Fibroblast of the conjunctiva (primary cell): Measurements from ENCODE around the gene ZC3H12C.

Experiments used
- DNase-seq: peaks from one replicate; pipeline ENCODE4 v3.0.0-alpha.2; 2010; ENCODE audit warnings: low read depth

The ZC3H12C gene

DNA sequence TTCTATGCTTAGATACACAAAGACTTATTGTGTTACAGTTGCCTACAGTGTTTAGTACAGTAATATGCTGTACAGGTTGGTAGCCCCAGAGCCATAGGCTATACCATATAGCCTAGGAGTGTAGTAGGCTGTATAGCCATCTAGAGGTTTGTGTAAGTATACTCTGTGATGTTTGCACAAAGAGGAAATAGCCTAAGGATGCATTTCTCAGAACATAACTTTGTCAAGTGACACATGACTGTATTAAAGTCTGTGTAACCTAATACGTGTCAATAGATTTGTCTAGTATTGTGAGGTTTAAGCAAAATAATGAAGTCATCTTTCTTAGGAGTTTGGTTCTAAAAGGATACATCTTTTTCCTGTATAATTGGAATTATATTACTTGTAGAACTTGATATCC, 5.5 kb downstream of the ZC3H12C start:
- DNase-seq: no peak

DNA sequence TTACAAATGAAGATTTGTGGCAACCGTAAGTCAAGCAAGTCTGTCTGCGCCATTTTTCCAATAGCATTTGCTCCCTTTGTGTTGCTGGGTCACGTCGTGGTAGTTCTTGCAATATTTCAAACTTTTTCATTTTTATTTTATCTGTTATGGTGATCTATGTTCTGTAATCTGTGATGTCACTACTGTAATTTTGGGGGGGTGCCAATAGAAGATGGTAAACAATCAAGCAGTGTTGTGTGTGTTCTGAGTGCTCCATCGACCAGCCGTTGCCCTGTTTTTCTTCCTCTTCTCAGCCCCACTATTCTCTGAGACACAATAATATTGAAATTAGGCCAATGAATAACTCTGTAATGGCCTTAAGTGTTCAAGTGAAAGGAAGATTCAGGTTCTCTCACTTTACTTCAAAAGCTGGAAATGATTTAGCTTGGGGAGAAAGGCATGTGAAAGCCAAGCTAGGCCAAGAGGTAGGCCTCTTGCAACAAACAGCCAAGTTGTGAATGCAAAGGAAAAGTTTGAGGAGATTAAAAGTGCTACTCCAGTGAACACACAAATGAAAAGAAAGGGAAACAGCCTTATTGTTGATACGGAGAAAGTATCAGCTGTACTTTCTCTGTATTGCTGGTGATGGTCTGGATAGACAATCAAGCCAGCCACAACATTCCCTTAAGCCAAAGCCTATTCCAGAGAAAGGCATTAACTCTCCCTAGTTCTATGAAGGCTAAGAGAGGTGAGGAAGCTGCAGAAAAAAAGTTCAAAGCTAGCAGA, 7.5 kb downstream of the ZC3H12C start:
- no peak for DNase-seq

DNA sequence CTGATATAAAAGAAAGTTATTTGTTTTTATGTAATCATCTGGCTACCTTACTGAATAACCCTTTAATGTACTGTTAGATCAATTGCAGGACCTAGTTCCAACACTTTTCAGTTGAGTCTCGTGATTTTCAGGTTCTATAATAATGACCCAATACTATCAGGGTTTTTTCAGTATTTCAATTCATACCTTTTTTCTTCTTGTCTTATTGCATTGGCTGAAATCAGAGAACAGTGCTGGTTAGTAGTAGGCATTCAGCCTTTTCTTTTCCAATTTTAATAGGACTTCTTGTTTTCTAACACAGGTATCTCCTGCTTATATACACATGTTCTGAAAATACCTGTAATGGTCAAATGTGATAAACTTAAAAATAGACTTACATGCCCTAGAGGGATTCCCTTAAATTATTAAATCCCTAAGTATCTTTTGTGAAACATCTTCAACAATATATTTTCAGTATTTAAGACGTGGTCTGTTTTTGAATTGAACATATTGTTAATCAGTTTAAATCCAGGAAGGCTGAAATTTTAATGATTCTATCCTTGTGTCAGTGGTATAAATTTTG, 13.6 kb downstream of the ZC3H12C start:
- no peak for DNase-seq

DNA sequence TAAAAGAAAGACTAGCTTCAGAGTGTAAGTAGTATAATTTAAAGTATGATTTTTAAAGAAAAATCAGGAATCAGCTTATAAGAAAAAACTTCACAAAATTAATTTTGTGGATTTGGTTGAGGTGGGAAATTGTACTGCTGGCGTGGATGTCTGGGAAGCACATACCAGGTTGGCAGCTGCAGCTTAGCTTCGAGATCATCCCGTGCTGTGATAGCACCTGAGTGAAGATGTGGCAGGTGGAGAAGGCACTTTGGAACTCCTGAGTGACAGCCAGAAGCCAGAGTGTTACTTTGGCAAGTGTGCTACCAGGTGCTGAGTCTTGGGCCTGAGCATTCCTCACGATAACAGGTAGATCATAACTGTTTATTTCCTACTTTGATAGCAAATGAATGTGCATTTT, 17.7 kb downstream of the ZC3H12C start:
- DNase-seq: no peak

DNA sequence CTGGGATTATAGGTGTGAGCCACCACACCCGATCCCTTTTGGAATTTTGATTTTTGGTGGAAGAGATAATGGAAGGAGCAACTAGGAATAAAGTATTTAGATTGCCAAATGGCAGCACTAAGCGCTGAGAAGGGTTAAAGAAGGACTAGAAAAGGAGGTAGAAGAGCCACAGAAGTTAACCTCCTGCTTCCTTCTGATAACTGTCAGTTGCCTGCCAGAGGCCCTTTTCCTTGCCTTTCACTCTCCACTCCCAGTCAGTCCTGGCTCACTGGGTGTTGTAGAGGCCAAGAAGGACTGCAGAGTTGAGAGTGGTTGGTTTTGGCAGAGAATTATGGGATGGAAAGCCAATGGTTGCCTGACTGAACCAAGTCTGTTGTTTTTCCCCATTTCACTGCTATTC, 19.3 kb downstream of the ZC3H12C start:
- DNase-seq: no peak

DNA sequence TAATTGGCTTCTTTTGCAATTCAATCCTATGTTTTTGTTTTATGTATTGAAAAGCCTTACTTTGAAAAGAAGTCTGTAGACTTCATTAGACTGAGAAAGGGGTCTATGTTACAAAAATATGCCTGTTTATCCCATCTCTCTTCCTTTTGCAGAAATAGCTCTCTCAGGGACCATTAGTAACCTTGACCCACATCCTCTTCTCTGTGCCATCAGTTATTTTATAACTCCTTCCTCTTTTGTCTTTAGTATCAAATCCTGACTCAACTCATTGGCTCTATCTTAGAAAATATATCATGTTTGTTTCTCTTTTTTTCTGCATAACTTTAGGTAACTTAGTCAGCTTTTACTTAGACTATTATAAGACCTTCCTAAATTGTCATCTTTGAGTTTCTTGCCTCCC, 20.3 kb downstream of the ZC3H12C start:
- DNase-seq: no peak

DNA sequence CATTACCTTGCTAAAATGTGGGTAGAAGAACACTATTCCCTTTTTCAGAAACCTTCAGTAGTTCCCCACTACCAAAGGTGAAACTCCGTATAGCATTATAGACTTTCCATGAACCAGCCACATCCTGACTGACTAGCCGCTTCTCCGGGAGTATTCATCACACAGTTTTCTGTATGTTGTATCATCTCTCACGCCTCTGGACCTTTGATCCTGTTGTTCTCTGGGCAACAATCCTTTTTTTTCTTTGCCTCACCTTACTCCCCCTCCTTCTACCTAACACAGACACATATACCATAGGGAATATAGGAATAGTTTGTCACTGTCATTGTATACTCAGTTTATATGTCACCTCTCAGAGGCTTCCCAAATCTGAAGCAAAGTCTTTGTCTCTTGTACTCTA, 20.8 kb downstream of the ZC3H12C start:
- DNase-seq: no peak

DNA sequence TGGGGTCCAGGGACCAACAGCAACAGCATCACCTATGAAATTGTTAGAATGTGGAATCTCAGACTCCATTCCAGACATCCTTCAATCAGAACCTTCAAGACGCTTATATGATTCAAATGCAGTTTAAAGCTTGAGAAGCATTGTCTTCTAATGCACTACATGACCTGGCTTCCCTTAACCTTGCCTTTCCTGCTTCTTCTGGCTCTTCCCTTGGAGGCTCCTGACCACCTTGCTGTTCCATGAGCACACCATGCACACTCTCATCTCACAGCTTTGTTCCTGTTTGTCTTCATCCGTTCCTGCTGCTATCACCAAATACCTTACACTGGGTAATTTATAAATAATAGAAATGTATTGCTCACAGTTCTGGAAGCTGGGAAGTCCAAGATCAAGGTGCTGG, 26.1 kb downstream of the ZC3H12C start:
- DNase-seq: no peak

DNA sequence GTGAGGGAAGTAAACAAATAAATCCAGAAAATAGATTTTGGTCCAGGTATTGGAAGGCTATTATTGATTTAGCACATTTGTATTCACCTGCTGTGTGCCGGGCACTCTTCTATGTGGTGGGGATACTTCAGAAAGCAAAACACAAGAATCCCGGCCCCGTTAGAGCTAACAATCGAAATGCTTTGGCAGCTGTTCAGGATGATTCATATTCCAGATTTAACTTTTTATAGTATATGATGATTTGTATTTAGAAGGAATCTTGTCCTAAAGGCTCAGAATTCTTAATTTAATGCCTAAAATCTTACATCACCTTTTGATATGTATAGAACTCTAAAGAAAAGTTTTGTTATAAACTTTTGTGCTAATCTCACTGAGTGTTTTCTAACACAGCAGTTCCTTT, 28.0 kb downstream of the ZC3H12C start:
- DNase-seq: peak; percentile 29

DNA sequence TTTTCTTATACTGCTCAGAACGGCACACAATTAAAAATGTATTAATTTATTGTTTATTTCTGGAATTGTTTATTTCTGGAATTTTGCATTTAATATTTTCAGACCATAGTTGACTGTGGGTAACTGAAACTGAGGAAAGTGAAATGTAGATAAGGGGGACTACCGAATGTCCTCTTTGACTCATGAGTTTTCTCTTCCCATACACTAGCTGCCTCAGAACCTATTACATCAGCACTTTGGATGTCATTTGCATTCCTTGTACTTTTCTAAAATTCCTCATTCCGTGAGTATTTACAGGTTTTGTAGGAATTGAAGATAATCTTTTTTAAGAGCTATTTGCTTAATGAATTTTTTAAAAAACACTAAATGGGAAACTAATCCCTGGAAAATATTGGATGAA, 29.8 kb downstream of the ZC3H12C start:
- no peak for DNase-seq

DNA sequence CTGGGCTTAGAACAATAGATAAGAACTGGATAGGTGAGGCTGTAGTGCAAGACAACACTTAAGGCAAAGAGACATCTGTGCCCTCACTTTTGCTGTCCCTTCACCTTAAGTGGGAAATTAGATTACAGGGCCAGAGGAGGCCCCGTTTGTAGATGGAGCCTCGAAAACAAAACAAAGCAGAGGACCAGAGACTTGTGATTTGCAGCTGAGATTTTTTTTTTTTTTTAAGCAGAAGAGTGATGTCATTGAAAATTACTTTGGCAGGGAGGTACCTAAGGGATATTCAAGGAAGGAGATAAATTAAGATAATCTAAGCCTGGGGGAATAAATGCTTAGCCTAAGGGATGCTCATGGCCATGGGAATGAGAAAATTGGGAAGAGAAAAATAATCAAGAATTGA, 31.4 kb downstream of the ZC3H12C start:
- DNase-seq: no peak

DNA sequence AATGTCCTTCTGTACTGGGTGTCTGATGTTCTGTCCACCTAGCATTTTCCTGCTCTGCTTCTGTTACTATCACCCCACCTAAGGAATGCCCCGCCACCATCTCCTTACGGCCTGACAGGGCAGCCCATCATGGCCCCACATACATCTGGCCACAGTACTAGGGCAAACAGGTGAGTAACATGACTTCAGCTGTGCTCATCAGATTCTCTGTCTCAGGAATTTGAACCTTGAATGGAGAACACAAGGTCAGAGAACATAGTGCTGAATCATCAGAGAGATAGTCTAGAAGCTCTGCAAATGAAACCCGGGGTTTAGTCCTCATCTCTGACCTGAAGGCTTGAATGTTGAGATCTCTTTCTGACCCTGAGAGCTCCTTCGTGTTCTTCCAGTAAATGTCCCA, 32.4 kb downstream of the ZC3H12C start:
- peak; percentile 59 for DNase-seq

DNA sequence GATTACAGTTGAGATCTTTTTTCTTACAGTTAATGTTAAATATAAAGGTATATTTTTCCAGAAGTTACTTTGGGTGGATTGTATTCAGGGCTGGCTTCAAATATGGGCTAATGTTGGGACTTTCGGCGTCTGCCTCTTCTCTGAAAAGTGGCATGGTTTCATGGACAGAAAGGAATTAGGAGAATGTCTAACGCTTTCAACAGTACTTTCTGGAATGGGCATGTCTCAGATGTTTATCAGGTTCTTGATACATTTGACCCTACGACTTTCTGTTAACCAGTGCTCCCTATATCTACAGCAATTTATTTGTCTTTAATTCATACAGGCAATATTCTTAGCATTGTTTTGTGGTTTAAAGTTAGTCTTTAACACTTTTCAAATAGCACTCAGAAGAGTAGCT, 33.7 kb downstream of the ZC3H12C start:
- DNase-seq: no peak

DNA sequence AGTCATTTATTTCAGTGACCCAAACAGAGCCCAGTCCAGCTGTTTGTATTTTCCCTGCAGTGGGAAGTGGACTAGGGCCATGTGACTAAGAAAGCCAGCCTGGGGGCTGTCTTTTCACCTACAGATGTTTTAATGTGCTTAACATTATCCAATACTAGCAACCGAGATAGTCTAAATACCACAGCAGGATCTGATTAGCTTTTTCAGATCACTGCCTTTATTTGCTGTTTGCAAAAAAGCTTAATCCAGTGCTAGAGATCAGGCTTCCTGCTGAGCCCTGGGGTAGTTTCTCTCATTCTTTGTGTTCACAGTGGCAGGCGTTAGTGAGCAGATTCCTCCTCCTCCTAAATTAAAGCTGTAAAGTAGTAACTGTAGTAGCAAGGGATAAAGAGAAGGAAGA, 35.0 kb downstream of the ZC3H12C start:
- peak; percentile 61 for DNase-seq

DNA sequence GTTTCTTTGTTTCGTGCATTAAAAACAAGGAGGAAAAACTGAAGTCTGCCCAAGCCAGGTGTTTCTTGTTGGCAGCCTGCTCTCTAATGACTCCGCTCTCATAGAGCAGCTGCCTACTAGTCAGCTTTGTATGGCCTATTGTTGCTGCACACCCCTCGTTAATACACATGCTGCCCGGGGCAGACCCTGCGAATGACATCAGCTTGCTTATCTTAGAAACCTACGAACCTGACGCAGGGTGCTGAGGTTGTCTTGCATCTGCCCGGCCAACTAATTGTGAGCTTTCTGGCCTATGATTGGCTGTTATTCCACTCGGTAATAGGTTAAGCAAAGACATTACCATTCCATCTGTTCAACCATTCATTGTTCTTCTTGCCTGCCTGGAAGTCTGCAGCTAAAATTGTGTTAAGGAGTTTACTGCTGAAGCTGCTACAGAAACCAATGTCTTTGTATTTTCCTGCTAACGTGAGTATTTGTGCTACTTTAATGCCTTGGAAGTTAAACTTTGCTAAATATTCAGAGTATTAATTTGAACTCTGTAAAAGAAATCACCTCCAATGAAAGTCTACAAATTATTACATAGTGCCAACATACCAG, 37.5 kb downstream of the ZC3H12C start:
- DNase-seq: no peak

DNA sequence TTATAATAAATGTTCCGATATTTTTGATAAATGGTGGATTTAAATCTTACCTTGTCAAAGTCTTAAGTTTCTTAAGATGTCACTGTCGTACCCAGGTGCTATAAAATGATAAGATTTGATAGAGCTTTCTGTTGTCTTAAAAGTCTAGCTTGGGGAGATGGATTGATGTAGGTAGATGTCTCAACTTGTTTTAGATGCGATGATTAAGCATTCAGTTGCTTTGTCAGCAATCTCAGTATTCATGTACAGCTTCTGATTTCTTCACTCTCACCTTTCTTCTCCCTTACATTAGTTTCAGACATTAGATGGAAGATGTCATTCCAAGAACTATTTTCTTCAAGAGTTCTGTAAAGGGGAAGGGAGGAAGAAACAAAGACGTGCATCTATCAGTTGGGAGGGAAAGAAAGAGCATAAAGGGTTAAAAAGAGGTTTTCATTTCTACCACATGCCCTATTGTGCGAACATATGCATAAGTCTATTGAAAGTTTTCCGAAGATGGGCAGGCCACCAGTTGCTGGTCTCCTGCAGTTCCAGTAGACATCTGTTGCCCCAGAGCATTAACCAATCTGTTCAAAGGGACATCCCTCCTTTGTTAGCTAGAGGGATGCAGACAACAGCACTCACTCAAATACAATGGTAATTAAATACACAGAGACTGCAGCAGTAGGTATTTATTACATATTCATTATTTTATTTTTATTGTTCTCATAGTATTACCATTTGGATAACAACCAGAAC, 38.4 kb downstream of the ZC3H12C start:
- DNase-seq: no peak

DNA sequence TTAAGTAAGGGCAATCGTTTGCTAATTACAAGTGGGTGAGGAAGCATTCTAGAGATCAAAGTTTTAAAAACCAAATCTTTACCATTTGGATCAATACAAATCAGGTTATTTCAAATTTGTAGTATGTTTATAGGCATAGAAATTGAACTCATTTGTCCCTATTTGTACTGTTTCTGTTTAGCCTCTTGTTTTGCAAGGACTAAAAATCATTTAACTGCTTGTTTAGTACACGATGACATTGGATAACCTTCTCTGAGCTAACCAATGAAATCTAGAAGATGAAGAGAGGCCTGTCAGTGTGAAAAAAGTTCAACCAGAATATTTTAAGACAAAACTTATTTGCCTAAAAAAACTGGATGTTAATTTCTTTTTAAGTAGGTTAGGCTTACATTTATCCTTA, 40.0 kb downstream of the ZC3H12C start:
- no peak for DNase-seq

DNA sequence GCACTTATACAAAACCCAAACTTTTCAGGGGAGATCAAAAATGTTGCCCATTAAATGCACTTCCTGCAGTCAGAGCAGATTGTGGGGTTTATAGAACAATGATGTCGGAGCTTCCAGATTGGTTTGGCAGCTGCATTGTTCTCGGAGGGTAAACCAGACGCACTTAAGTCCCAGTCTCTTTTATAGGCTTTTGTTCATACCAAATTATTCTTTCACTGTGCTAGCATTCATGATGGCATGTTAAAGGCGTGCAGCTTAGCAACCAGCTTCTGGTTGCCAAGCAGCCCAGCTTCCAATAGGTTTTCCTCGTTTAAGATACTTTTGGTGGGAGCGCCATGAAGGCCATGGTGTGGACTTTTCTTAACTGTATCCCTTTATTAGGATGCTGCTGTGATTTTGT, 40.9 kb downstream of the ZC3H12C start:
- no peak for DNase-seq

DNA sequence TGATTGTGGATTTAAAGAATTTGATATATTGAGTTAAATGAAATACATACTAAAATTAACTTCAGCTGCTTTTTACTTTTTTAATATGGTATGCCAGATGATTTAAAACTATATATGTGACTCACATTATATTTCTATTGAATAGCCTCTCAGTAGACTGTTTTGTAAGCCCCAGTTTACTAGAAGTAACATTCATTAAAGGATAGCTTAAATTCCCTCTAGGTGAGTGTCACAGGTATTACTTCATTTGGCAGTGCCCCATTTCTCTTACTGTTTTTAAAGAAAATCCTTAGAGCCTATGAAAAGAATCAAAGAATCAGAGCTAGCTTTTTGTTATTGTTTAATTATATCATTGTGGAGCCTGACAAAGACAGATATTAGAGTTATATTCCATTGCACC, 48.6 kb downstream of the ZC3H12C start:
- no peak for DNase-seq

DNA sequence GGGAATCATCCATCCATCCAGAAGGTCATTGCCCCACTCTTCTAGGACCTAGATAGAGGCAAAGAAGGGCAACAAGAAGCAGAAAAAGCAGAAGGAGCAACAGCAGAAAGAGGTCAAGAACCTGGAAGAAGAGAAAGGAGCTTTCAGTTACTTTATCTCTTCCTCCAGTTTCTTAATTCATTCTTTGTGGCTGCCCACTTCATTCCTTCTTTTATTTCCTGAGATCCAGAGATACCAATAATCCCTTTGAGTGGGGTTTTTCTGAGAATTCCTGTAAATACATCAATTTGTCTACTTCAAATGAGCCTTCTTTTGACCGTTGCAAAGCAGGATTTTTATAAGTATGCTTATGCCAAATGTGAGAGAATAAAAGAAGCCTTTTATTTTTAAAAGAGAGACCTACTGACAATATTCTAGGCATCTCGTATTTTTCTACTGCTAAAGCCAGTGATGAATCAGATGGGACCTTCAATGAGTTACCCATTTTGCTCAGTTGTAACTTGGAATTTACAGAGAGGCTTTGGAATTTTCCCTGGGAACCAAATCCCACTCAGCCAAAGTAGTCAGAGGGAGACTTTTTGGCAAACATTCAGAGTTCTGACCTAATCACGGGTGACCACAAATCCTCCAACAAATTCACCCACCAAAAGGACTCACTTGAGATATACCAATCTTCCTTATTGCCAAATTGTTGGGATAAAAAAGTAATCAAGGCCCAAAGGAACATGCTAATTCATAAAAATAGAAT, 54.9 kb downstream of the ZC3H12C start:
- DNase-seq: no peak

DNA sequence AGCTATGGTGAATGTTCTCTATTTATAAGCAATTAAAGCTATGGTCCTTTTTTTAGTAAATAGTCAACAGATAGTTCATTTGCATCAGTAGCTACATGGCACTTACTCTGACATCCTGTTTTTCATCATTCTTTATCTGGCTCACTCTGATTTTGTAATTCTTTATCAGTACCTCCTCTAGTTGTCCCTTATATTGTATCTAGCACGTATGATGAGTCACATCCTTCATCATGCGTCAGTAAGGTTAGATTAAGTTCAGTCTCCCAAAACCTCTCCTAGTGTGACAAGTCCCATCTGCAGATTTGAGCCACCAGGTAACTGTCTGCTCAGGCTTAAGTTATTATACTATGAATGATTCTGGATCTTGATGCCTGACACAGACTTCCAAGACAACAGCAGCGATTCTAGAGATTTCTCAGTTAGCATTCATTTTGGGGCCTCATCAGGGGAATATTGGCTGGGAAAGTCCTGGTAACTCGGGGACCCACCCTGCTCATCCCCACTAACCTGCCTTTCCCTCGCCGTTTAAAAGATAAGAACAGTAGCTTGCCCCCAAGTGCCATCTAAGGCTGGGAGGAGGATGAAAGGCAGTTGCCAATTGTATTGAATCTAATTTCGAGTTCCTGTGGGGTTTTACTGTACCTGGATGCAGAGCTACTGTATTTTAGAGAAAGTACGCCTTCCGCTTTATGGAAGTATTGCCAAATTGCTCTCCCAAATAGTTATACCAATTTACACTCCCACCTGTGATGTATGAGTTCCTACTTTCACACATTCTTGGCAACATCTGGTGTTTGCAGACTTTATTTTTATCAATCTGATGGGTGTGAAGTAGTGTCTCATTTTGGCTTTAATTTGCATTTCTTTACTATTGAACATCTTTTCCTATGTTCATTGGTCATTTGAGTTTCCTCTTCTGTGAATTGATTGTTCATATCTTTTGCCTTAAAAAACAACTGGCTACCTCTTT, 55.9 kb downstream of the ZC3H12C start:
- DNase-seq: no peak
